Measurements from ENCODE around the gene CLIP2.
"Not testable (repeated sequence)": the region's sequence is repeated elsewhere in the genome, so short reads cannot be mapped to it uniquely, and the experiment has no call there.

Gene CLIP2

DNA sequence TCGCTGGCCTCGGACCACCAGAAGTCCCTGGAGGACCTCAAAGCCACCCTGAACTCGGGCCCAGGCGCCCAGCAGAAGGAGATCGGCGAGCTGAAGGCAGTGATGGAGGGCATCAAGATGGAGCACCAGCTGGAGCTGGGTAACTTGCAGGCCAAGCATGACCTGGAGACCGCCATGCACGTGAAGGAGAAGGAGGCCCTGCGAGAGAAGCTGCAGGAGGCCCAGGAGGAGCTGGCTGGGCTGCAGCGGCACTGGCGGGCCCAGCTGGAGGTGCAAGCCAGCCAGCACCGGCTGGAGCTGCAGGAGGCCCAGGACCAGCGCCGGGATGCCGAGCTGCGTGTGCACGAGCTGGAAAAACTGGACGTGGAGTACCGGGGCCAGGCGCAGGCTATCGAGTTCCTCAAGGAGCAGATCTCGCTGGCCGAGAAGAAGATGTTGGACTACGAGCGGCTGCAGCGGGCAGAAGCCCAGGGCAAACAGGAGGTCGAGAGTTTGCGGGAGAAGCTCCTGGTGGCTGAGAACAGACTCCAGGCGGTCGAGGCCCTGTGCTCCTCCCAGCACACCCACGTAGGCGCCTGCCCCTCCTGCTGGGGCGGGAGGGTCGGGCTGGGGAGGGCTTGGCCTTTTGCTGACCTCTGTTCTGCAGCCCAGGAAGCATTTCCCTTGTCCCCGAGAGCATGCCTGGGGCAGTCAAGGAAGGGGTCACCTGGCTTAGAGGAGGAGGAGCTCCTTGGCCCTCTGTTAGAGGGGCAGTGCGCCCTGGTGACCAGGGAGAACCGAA lies 87.2 kb downstream of the CLIP2 start:
- no peak for DNase-seq

DNA sequence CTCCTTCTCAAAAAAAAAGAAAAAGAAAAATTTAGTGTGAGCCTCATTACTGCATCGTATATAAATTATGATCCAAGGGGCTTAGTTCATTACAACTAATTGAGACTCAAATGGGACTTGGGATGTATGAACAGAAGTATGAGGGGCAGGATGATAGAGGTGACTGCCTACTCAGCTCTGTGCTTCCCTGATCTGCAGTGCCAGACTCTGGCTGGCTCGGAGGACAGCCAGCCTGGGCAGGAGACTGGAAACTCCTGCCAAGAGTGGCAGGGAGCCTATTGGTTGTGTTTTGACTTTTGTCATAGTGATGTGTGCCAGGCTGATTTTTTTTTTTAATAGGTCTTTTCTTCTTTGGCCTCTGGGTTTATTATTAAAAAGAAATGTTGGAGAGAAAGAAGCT lies 90.7 kb downstream of the CLIP2 start:
- DNase-seq, result no peak

DNA sequence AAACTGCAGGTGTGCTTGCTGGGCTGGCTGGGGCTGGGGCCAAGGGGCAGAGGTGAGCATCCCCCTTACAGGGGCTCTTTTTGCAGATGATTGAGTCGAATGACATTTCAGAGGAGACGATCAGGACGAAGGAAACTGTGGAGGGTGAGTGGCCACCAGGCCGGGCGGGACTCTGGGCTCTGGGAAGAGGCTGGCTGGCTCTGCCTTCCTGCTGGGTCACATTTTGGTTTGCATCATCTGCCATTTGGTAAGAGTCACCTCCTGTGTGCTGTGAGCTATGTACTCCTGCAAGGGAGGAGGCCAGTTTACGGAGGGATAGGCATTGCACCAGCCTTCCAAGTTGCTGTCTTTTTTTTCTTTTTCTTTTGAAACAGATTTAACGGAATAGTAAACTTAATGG lies 91.5 kb downstream of the CLIP2 start:
- DNase-seq, result no peak

DNA sequence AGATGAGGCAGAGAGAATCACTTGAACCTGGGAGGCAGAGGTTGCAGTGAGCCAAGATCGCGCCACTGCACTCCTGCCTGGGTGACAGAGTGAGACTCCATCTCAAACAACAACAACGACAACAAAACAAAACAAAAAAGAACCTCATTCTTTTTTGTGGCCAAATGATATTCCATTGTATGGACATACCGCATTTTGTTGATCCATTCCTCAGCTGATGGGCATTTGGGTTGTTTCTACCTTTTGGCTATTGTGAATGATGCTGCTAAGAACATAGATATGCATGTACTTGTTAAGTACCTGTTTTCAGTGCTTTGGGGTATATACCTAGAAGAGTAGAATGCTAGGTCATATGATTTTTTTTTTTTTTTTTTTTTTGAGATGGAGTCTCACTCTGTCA lies 94.9 kb downstream of the CLIP2 start:
- not testable (repeated sequence) for DNase-seq

DNA sequence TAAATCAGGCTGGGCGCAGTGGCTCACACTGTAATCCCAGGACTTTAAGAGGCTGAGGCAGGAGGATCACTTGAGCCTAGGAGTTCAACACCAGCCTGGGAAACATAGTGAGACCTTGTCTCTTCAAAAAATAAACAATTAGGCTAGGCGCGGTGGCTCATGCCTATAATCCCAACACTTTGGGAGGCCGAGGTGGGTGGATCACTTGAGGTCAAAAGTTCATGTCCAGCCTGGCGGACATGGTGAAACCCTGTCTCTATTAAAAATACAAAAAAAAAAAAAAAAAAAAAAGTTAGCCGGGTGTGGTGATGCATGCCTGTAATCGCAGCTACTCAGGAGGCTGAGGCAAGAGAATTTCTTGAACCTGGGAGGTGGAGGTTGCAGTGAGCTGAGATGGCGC lies 95.6 kb downstream of the CLIP2 start:
- DNase-seq, result not testable (repeated sequence)

DNA sequence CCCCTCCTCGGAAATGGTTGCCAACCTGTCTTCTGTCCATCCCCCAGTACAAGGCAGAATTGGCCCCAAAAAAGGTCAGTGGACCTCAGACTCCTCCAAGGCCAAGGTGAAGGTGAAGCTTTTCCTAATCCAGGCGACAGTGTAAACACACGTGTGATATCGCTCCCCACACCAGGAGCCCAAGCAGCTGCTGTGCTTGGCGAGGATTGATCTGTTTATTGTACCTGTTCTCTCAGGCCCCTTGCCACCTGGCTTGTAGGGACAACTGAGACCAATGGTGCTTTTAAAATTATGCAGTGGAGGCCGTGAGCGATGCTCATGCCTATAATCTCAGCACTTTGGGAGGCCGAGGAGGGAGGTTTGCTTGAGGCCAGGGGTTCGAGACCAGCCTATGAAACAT lies 98.4 kb downstream of the CLIP2 start:
- DNase-seq, result no peak

DNA sequence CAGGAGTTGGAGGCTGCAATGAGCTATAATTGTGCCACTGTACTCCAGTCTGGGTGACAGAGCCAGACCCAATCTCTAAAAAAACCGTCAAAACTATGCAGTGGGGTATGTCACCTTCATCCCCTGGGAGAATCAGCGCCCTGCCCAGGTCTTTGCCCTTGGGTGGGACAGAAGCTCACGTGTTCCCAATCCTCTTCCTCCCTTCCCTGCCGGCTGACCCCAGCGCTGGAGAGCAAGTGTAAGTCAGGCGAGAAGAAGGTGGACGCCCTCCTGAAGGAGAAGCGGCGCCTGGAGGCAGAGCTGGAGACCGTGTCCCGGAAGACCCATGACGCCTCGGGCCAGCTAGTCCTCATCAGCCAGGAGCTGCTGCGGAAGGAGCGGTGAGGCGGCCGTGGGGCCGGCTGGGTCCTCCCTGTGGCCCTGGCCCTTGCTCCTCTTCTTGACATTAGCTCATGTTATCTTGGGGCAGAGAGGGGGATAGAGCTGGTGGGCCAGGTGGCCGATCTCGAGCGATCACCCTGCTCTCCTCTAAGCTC lies 99.7 kb downstream of the CLIP2 start:
- no peak for DNase-seq

DNA sequence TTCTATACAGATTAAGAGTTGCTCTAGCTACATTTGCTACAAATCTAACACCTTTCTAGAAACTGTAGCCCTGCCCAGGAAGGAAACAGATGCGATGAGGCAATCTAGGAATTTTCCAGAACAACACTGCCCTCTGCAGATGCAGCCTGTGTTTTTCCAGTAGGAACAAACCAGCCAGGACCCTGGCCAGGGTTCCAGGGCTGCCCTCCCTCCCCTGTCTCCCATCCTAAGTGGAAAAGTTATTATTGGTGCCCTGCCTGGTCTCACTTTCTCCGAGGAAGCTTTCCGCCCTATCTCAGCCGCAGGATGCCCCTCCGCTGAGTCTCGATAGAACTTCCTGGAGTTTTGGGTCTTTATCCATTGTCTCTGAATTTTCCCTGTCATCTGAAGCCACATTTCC lies 104.5 kb downstream of the CLIP2 start:
- not testable (repeated sequence) for DNase-seq

DNA sequence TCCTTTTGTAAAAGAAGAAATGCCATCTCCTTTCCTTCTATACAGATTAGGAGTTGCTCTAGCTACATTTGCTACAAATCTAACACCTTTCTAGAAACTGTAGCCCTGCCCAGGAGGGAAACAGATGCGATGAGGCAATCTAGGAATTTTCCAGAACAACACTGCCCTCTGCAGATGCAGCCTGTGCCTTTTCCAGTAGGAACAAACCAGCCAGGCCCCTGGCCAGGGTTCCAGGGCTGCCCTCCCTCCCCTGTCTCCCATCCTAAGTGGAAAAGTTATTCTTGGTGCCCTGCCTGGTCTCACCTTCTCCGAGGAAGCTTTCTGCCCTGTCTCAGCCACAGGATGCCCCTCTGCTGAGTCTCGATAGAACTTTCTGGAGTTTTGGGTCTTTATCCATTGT lies 105.4 kb downstream of the CLIP2 start:
- DNase-seq, result not testable (repeated sequence)

DNA sequence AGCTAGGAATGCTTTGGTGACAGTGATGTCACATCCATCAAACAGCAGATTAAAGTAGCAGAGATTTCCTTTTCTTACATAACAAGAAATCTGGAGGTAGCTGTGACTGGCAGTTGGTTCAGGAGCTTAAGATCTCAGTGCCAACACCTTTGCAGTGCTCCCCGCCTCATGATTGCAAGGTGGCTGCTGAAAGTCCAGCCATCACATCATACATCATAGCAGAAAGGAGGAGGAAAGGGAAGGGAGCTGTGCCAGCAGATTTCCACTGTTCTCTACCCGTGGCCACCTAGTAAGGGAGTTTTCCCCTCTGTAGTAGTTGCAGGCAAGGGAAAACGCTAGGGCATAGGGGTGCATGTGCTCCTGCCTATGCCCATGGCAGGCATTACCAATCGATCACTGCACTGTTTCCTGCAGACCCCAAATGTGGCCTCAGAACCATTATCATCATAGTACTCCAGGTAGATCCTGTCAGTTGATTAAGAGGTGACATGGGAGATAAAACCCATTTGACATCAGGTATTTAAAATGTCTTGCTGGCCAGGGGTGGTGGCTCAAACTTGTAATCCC lies 106.6 kb downstream of the CLIP2 start:
- no peak for DNase-seq

DNA sequence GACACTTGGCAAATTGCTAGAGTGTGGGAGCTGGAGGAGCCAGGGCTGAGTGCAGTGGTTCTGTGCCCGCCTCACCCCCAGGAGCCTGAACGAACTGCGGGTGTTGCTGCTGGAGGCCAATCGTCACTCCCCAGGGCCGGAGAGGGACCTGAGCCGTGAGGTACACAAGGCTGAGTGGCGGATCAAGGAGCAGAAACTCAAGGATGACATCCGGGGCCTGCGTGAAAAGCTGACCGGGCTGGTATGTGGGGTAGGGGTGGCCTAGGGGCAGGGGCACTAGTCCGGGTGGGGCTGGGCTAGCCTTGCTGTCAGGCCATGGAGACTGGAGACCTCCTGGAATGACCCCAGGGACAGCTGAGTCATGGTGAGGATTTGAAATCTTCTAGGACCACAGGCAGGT lies 107.8 kb downstream of the CLIP2 start:
- DNase-seq, result no peak

DNA sequence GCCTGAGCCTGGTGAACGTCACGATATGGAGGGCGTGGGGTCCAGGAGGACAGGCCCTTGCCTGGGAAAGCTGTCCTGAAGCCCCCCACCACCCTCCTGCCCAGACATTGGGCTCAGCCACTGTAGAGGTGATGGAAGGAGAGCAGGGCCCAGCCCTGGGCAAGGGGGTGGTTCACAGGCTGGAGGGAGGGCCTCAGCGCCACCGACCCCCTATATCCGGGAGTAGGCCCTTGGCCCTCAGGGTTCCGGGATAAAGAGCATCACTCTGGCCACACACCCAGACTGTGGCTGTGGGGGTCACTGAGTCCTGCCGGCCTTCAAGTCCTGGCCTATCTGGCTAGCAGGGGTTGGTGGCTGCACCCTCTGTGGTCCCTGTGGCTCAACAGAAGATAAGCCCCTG lies 109.2 kb downstream of the CLIP2 start:
- DNase-seq, result no peak

DNA sequence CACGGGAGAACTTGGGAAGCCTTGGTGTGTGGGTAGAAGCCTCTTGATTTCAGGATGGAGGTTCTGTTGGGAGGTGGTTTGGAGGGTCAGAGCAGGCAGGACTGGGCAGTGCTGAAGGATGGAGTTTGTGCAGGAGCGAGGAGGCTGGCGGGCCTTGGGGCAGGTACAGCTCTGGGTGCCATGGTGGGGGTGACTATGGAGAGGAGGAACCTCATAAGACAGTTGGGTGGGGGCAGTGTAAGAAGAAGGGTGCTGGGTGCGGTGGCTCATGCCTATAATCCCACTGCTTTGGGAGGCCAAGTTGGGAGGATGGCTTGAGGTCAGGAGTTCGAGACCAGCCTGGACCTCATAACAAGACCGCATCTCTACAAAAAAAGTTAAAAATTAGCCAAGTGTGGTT lies 109.8 kb downstream of the CLIP2 start:
- no peak for DNase-seq

DNA sequence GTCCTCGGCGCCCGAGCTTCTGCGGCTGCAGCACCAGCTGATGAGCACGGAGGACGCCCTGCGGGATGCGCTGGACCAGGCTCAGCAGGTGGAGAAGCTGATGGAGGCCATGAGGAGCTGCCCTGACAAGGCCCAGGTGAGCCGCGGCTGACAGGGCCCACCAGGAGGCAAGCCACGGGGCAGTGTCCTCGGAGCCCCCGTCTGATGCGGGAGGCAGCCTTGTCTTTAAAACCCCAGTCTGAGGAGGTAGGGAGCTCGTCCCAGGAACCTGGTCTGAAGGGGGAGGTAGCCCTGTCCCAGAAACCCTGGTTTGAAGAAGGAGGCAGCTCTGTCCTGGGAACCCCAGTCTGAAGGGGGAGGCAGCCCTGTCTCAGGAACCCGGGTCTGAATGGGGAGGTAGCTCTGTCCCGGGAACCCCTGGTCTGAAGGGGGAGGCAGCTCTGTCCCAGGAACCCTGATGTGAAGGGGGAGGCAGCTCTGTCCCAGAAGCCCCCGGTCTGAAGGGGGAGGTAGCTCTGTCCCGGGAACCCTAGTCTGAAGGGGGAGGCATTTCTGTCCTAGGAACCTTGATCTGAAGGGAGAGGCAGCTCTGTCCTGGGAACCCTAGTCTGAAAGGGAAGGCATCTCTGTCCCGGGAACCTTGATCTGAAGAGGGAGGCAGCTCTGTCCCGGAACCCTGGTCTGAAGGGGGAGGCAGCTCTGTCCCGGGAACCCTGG lies 111.4 kb downstream of the CLIP2 start:
- DNase-seq, result no peak

DNA sequence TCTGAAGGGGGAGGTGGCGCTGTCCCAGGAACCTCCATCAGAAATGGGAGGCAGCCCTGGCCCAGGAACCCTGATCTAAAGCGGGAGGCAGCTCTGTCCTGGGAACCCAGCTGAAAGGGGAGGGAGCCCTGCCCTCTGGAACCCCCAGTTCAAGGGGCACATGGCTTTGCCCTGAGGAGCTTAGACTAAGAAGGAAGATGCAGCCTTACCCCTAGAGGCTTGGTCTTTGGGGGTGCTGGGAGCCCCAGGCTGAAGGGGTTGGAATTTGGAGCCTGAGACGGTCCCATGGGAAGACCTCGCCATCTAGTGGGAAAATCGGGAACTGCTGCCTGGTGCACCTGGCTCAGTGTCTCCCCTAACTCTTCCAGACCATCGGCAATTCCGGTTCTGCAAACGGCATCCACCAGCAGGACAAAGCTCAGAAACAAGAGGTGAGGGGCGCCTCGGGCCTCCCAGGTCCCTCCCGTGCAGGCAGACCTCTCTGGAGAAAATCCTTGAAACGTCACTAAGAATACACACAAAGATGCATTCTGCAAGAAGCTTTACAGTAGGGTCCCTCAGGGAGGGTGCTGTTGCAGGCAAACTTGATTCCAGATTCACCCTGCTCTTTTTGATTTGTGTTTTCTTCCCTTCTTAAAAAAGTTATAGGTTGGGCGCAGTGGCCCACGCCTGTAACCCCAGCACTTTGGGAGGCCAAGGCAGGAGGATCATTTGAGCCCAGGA lies 112.1 kb downstream of the CLIP2 start:
- peak; percentile 29 for DNase-seq

DNA sequence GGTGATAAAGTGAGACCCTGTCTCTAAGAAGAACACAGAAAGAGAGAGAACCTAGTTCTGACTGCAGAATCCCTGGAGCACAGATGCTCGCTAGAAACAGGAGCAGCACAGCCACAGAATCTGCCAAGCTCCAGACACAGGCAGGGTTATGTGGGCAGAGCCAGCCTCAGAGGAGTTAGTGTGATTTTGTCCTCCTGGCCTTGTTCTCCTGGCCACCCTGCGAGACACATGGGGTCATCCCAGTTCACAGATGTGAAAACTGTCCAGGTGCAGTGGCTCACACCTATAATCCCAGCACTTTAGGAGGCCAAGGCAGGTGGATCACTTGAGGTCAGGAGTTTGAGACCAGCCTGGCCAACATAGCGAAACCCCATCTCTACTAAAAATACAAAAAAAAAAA lies 113.5 kb downstream of the CLIP2 start:
- DNase-seq, result not testable (repeated sequence)

DNA sequence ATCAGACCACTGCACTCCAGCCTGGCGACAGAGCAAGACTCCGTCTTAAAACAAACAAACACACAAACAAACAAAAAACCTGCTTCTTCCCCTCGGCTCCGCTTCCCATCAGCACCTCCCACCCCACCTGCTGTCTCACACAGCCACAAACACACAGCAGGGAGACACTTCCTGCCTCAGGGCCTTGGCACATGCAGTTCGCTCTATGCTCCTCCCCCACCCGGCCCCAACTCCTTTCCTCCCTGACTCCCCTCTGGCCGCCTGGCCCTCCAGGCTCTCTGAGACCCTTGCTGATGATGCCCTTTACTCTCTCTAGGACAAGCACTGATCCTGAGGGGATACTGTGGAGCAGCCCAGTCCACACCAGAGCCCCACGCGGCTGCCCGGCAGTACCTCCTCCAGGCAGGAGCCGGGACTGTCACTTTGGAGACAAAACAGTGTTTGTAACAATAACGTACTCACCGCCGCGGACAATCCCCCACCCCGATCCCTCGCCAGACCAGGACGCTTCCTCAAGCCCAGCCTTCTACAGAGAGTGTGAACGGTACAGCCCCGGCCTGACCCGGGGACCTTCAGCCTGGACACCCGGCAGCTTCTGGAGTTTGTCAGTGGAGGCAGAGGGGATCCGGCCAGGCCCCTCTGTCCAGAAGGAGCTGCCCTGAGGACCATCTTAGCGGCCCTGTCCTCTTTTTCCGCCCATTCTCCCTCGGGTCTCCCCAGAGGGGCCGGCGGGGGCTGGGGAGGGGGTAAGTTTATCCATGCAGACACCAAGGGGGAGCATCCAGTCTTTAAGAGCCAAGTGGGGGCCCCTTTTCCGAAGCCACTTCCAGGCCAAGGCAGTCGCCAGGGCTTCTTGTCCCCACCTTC lies 114.5 kb downstream of the CLIP2 start:
- no peak for DNase-seq

DNA sequence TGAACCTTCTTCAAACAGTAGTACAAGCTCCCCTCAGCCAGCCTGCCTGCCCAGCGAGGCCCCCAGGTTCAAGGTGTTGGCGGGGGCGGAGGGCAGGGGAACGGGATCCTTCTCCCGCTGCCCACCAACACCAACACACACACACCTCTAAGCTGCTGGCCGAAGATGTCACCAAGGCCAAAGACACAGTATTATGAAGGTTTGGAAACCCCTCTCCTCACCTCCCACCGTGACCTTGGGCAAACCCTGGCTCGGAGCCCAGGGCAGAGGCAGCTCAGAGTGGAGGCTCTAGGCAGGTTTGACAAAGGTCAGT lies 115.1 kb downstream of the CLIP2 start:
- DNase-seq, result no peak

DNA sequence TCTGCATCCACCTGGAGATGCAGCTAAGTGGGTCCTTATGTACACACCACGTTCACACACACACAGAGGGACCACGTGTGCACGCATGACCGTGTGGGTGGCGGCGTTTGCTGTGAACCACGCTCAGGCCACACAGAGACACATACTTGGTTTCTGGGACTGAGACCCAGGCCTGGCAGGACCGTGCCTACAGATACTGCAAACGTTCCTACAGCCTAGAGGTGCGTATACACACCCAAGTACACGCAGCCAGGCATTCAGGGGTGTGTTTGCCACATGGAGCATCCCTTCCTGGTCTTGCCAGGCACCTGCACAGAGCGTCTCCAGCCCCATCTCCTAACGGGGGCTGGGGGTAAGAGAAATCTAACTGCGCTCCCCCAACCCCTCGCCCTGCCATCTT lies 115.5 kb downstream of the CLIP2 start:
- no peak for DNase-seq

DNA sequence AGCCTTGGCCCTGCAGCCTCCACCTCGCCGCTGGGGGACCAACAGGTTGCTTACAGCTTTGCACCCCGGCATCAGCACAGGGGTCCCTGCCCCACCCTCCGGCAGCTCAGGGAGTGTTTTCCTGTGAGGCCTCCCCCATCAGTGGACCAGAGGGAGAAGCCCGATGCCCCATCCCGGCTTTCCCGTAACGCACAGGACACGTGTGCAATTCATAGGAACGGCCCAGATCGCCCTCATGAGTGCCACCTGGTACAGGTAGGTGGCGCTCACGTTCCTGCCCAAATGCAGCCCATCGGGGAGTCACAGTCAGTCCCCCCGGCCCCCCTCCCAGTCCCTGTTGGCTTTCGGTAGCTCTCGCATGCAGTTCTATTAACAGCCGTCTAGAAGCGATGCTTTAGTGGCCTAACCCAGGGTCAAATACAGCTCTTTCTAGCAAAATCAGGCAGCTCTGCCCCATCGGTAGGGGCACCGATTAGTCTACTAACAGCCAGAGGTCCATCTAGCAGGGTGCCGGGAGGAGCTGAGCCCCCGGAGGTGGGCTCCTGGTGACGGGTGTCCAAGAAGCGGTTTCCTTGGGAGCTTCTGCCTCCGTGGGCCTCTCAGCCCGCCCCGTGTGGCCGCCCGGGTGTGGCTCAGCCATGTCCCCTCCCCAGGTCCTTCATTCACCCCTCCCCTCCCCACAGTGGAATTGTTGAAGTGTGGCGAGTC lies 116.1 kb downstream of the CLIP2 start:
- DNase-seq, result no peak

DNA sequence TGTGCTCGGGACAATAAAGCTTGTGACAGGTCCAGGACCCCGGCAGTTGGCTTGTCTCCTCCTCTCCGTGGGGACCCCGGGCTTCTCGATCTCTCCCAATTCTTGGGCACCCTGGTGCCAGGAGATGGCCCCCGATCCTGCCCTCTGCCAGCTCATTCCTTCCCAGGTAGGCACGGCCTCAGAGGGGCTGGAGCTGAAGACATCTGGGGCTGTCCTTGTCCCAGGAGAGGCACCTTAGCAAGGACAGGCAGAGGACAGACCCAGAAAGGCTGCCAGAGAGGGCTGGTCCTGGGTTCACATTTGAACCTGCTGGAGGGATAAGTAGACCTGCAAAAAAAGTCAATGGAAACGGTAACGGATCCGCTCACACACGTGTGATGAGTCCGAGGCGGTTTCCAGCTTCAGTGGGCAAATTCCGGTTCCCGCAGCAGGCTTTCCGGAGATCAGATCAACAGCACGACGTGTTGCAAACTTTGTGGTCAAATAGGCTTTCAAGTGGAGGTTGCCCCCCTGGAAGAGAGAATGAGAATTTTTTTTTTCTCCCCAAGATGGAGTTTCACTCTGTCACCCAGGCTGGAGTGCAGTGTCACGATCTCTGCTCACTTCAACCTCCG lies 116.8 kb downstream of the CLIP2 start:
- DNase-seq, result no peak

Measured in T1000 (cell line).